ENCODE data around the gene ESPN. TPM values are rescaled to one million over a fixed set of nuclear protein-coding genes. Genes with fewer than 3 reads are reported as not detected.

ESPN gene
- polyA plus RNA-seq, 1 donor (not counting 4 experiments of a cell fraction or from before 2014, with no cell fraction given) = 0.47 TPM

DNA sequence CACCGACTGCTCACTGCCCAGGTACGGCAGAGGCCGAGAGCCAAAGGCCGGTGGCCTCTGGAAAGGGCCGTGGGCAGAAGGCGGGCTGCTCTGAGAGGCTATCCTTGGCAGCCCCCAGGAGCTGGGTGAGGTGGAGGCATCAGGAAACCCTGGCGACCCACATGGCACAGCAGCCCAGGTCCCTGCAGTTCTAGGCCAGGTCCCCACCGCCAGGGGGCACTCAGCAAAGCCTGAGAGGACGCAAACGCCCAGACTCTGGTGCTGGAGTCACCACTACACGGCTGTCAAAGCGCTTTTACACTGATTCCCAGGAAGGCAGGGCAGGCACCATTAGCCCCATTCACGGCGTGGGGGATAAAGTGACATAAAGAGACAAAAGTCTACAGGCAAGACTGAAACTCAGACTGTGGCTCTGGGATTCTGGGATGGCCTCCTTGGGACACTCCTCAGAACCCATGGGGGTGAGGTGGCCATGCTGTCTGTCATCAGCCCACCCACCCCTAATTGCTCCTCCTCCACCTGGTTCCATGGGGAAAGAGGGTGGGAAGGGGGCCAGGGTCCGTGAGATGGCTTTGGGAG is 61.9 kb downstream of the ESPN start:
- Histone ChIP-seq H3K27ac (ENCODE audit: control insufficient read depth, insufficient read depth, low read length) (peak overlapping the region; percentile 66), H2AFZ (ENCODE audit: control insufficient read depth, low read length) (no peak overlapping the region), H3K4me3 (ENCODE audit: control insufficient read depth in 2 of 3, extremely low read depth in 1 of 3, insufficient read depth in 2 of 3, low read depth in 1 of 3, low read length in 3 of 3) (peak overlapping the region; percentile 44 to 69 (median 67)), H3K27me3 (ENCODE audit: control insufficient read depth, extremely low read depth, insufficient read depth, low read length) (no peaks in the 10 kb centered on the region), H3K9me1 (ENCODE audit: control insufficient read depth, extremely low read depth, insufficient read depth, low read length) (no peaks in the 10 kb centered on the region), H3K4me2 (ENCODE audit: control insufficient read depth, extremely low read depth, insufficient read depth, low read depth, low read length) (peak overlapping the region; percentile 83), H3K9ac (ENCODE audit: control insufficient read depth, extremely low read depth, insufficient read depth, low read length) (peak overlapping the region; percentile 75), H3K36me3 (ENCODE audit: control insufficient read depth in 2 of 2, extremely low read depth in 1 of 2, insufficient read depth in 2 of 2, low read length in 2 of 2) (peaks cover 4 to 29% of the 10 kb centered on the region in 2 experiments), H3K9me3 (ENCODE audit: control insufficient read depth, low read depth, low read length) (no peaks in the 10 kb centered on the region), H3K79me2 (ENCODE audit: control insufficient read depth, insufficient read depth, low read length) (peaks cover 30% of the 10 kb centered on the region), H4K20me1 (ENCODE audit: control insufficient read depth, extremely low read depth, insufficient read depth, low read length) (no peaks in the 10 kb centered on the region), H3K4me1 (ENCODE audit: control insufficient read depth, extremely low read depth, insufficient read depth, low read length) (peaks cover 46% of the 10 kb centered on the region)
- DNase-seq (ENCODE audit: low read depth, low spot score) (no peak), FAIRE-seq (peak; percentile 84)
- dilution Hi-C loops (cut with MboI; ENCODE audit: extremely low pct_ligation_motif_present, low sequenced_read_pairs) = no loop called here
- TF ChIP-seq EZH2 (IDR thresholded peaks at IDR 0.05; ENCODE audit: low read length) = no peak
- TF ChIP-seq, protein P1, sequence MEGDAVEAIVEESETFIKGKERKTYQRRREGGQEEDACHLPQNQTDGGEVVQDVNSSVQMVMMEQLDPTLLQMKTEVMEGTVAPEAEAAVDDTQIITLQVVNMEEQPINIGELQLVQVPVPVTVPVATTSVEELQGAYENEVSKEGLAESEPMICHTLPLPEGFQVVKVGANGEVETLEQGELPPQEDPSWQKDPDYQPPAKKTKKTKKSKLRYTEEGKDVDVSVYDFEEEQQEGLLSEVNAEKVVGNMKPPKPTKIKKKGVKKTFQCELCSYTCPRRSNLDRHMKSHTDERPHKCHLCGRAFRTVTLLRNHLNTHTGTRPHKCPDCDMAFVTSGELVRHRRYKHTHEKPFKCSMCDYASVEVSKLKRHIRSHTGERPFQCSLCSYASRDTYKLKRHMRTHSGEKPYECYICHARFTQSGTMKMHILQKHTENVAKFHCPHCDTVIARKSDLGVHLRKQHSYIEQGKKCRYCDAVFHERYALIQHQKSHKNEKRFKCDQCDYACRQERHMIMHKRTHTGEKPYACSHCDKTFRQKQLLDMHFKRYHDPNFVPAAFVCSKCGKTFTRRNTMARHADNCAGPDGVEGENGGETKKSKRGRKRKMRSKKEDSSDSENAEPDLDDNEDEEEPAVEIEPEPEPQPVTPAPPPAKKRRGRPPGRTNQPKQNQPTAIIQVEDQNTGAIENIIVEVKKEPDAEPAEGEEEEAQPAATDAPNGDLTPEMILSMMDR (optimal IDR thresholded peaks at IDR 0.05 in 1 of 3, IDR thresholded peaks at IDR 0.05 in 1 of 3, conservative IDR thresholded peaks at IDR 0.05 in 1 of 3; ENCODE audit: extremely low read depth in 1 of 3, insufficient read depth in 2 of 3, low read length in 3 of 3) = peak in 2 of 3 experiments; percentile 92 to 95

DNA sequence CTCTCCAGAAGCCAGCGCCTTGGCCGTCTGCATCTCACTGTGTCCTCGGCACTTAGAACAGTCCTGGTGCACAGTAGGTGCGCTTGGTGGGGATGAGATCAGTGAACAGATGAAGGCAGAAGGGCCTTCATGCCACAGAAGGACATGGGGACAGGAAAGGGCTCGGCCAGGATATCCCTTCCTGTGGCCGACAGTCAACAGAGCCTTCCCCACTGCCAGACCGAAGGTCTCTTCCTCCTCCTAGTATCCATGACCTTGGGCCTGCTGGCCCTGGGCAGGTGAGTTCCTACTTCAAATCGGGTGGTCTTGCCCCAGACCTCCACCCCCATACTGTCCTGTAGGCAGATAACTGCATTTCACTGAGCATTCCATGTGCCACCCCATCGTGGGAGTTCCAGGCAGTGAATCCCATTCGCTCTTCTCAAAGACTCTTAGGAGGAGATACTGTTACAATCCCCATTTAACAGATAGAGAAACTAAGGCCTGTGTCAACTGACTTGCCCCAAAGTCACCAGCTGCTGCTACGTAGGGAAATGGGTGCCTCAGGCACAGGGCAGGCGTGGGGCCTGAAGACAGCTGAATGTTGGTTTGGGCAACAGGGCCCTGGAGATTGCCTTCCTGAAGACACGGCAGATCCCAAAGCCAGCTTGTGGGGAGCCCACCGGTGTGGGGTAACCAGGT is 63.4 kb downstream of the ESPN start:
- no peak for TF ChIP-seq EZH2 (IDR thresholded peaks at IDR 0.05; ENCODE audit: low read length)
- TF ChIP-seq, protein P1 (optimal IDR thresholded peaks at IDR 0.05 in 1 of 3, IDR thresholded peaks at IDR 0.05 in 1 of 3, conservative IDR thresholded peaks at IDR 0.05 in 1 of 3; ENCODE audit: extremely low read depth in 1 of 3, insufficient read depth in 2 of 3, low read length in 3 of 3) = no peak
- H3K4me3 ChIP-seq (ENCODE audit: control insufficient read depth in 2 of 3, extremely low read depth in 1 of 3, insufficient read depth in 2 of 3, low read depth in 1 of 3, low read length in 3 of 3) = peak overlapping the region in 2 of 3 experiments; percentile 16 to 57

More for the DNA sequence above, 63.4 kb downstream of the ESPN start:
- Histone ChIP-seq H2AFZ (ENCODE audit: control insufficient read depth, low read length) (no peak overlapping the region), H3K79me2 (ENCODE audit: control insufficient read depth, insufficient read depth, low read length) (peaks cover 27% of the 10 kb centered on the region), H3K9ac (ENCODE audit: control insufficient read depth, extremely low read depth, insufficient read depth, low read length) (peak overlapping the region; percentile 100), H3K4me1 (ENCODE audit: control insufficient read depth, extremely low read depth, insufficient read depth, low read length) (peaks cover 60% of the 10 kb centered on the region), H3K36me3 (ENCODE audit: control insufficient read depth in 2 of 2, extremely low read depth in 1 of 2, insufficient read depth in 2 of 2, low read length in 2 of 2) (peaks cover 1 to 22% of the 10 kb centered on the region in 2 experiments), H3K4me2 (ENCODE audit: control insufficient read depth, extremely low read depth, insufficient read depth, low read depth, low read length) (peak overlapping the region; percentile 99), H3K27me3 (ENCODE audit: control insufficient read depth, extremely low read depth, insufficient read depth, low read length) (no peaks in the 10 kb centered on the region), H3K27ac (ENCODE audit: control insufficient read depth, insufficient read depth, low read length) (peak overlapping the region; percentile 100), H4K20me1 (ENCODE audit: control insufficient read depth, extremely low read depth, insufficient read depth, low read length) (no peaks in the 10 kb centered on the region), H3K9me3 (ENCODE audit: control insufficient read depth, low read depth, low read length) (no peaks in the 10 kb centered on the region), H3K9me1 (ENCODE audit: control insufficient read depth, extremely low read depth, insufficient read depth, low read length) (no peaks in the 10 kb centered on the region)
- DNase-seq (ENCODE audit: low read depth, low spot score) = no peak
- FAIRE-seq = no peak
- dilution Hi-C loops (cut with MboI; ENCODE audit: extremely low pct_ligation_motif_present, low sequenced_read_pairs) = no loop called here
